Heart right ventricle (tissue), 12 donors: ENCODE results near the gene GPANK1. TPM values are rescaled to one million over a fixed set of nuclear protein-coding genes. Genes with fewer than 3 reads are reported as not detected.

Source experiments
- microRNA-seq, 2 donors: library from miRNA; unstranded; fragments of <30 nt; microRNA quantifications; one replicate each; pipeline ENCODE4 v1.2.0, GENCODE V29; 2021
- polyA plus RNA-seq, 2 donors: library from polyadenylated mRNA; stranded (reverse); fragments of 200-250 nt; gene quantifications; one replicate each; pipeline ENCODE4 v1.2.3, GENCODE V29; 2013
- total RNA-seq, 10 donors: library from RNA; stranded (reverse); fragmentation: NEBNext Ultra II Directional in 3 of 10; extraction: Animal tissue kit (Norgen Biotek cat#: 25700) in 3 of 10; gene quantifications; one replicate each; pipeline versions ENCODE4 v1.2.1 to v1.2.4, GENCODE V29; 2021 to 2023
- donor health status: ischemic (EF 13 %, LVEDD 7.1; RV severe dilation, severe dysfunction).
- donor health status: healthy with polysubstance abuse.
- donor health status: DM: no; HTN: yes; CAD: no.
- donor health status: DM: no; HTN: no; CAD: no.
- donor health status: ischemic (EF 25% LVEDD 6.9; RV normal size, moderate dysfunction).
- donor health status: ischemic (EF 25% LVEDD 5.7; RV mildly dilated, moderate dysfunction).
- donor health status: healthy.
- donor health status: nonischemic (EF 11% LVEDD 7.7; RV severe dilation, severe dysfunction).
- donor health status: DM: yes; HTN: yes; CAD: no.
- donor health status: PGD.
- donor health status: ischemic (EF 29% LVEDD 5.4; RV normal size, mild dysfunction).
- donor health status: nonischemic (EF 23%, LVEDD 6.1; RV moderate dilation, normal function).

The GPANK1 gene
- total and polyA plus RNA-seq, 12 donors = 14.5 to 23.8 (median 18.2) TPM

Small RNA genes within 50 kb of the gene (microRNA-seq; reads per million reads assigned to microRNA genes)
- gene MIR4646 = 0 to 0.51 reads per million in 2 donors
- 0 to 0.51 reads per million in 2 donors for gene MIR6832

Other genes with a start within 250 kb of the GPANK1 start
Only the 30 nearest of the 37 such genes appear.
- not detected for gene MCCD1, start 136.0 kb downstream of the GPANK1 start, total RNA-seq
- gene MCCD1, start 136.0 kb downstream of the GPANK1 start, polyA plus RNA-seq = not detected
- gene DDX39B, start 123.0 kb downstream of the GPANK1 start, total RNA-seq = 100 to 1,000 TPM; 154 to 193 (median 172) TPM
- gene DDX39B, start 123.0 kb downstream of the GPANK1 start, polyA plus RNA-seq = 100 to 1,000 TPM; 160 to 422 TPM
- 1 to 10 TPM in 9 of 10 donors, under 1 TPM in 1; 0.97 to 2.2 (median 2.0) TPM for gene ATP6V1G2, start 118.4 kb downstream of the GPANK1 start, total RNA-seq
- 1 to 10 TPM in 1 of 2 donors, under 1 TPM in 1; 0.88 to 2.5 TPM for gene ATP6V1G2, start 118.4 kb downstream of the GPANK1 start, polyA plus RNA-seq
- 10 to 100 TPM in 9 of 10 donors, 1 to 10 TPM in 1; 9.7 to 15.8 (median 11.7) TPM for gene NFKBIL1, start 117.4 kb downstream of the GPANK1 start, total RNA-seq
- 10 to 100 TPM; 18.5 to 22.2 TPM for gene NFKBIL1, start 117.4 kb downstream of the GPANK1 start, polyA plus RNA-seq
- gene LTA, start 92.7 kb downstream of the GPANK1 start, total RNA-seq = under 1 TPM in 2 of 10 donors, not detected in 8; 0.15 to 0.86 TPM
- gene LTA, start 92.7 kb downstream of the GPANK1 start, polyA plus RNA-seq = under 1 TPM; 0.06 to 0.44 TPM
- 1 to 10 TPM in 2 of 10 donors, under 1 TPM in 7, not detected in 1; 0.33 to 3.0 (median 0.61) TPM for gene TNF, start 89.4 kb downstream of the GPANK1 start, total RNA-seq
- under 1 TPM; 0.16 to 0.51 TPM for gene TNF, start 89.4 kb downstream of the GPANK1 start, polyA plus RNA-seq
- gene LTB, start 82.6 kb downstream of the GPANK1 start, total RNA-seq = 1 to 10 TPM in 3 of 10 donors, under 1 TPM in 6, not detected in 1; 0.26 to 10.0 (median 0.67) TPM
- under 1 TPM; 0.51 to 0.65 TPM for gene LTB, start 82.6 kb downstream of the GPANK1 start, polyA plus RNA-seq
- 10 to 100 TPM in 1 of 10 donors, 1 to 10 TPM in 9; 2.6 to 35.6 (median 3.9) TPM for gene LST1, start 78.7 kb downstream of the GPANK1 start, total RNA-seq
- 1 to 10 TPM; 6.5 to 8.7 TPM for gene LST1, start 78.7 kb downstream of the GPANK1 start, polyA plus RNA-seq
- 1 to 10 TPM in 1 of 10 donors, under 1 TPM in 2, not detected in 7; 0.31 to 1.0 (median 0.33) TPM for gene NCR3, start 72.0 kb downstream of the GPANK1 start, total RNA-seq
- gene NCR3, start 72.0 kb downstream of the GPANK1 start, polyA plus RNA-seq = not detected
- gene AIF1, start 49.8 kb downstream of the GPANK1 start, total RNA-seq = 10 to 100 TPM in 3 of 10 donors, 1 to 10 TPM in 7; 2.8 to 62.1 (median 6.2) TPM
- 10 to 100 TPM; 18.2 to 20.2 TPM for gene AIF1, start 49.8 kb downstream of the GPANK1 start, polyA plus RNA-seq
- 100 to 1,000 TPM in 4 of 10 donors, 10 to 100 TPM in 6; 83.9 to 105 (median 98.9) TPM for gene PRRC2A, start 44.3 kb downstream of the GPANK1 start, total RNA-seq
- gene PRRC2A, start 44.3 kb downstream of the GPANK1 start, polyA plus RNA-seq = 100 to 1,000 TPM in 1 of 2 donors, 10 to 100 TPM in 1; 93.4 to 179 TPM
- 100 to 1,000 TPM; 262 to 347 (median 300) TPM for gene BAG6, start 12.3 kb downstream of the GPANK1 start, total RNA-seq
- gene BAG6, start 12.3 kb downstream of the GPANK1 start, polyA plus RNA-seq = 100 to 1,000 TPM; 311 to 522 TPM
- gene APOM, start 9.1 kb downstream of the GPANK1 start, total RNA-seq = 1 to 10 TPM; 1.8 to 3.9 (median 2.5) TPM
- 1 to 10 TPM; 3.2 to 7.4 TPM for gene APOM, start 9.1 kb downstream of the GPANK1 start, polyA plus RNA-seq
- gene C6orf47, start 4.2 kb downstream of the GPANK1 start, total RNA-seq = 10 to 100 TPM; 15.9 to 23.3 (median 18.0) TPM
- gene C6orf47, start 4.2 kb downstream of the GPANK1 start, polyA plus RNA-seq = 10 to 100 TPM; 18.5 to 22.2 TPM
- 100 to 1,000 TPM; 101 to 153 (median 115) TPM for gene CSNK2B, start 1.1 kb upstream of the GPANK1 start, total RNA-seq
- gene CSNK2B, start 1.1 kb upstream of the GPANK1 start, polyA plus RNA-seq = 100 to 1,000 TPM; 109 to 199 TPM
- gene LY6G5B, start 5.0 kb upstream of the GPANK1 start, total RNA-seq = 1 to 10 TPM; 2.4 to 6.7 (median 3.8) TPM
- gene LY6G5B, start 5.0 kb upstream of the GPANK1 start, polyA plus RNA-seq = 1 to 10 TPM; 3.6 to 7.3 TPM
- gene LY6G5C, start 16.1 kb upstream of the GPANK1 start, total RNA-seq = 1 to 10 TPM; 1.2 to 3.5 (median 1.9) TPM
- 1 to 10 TPM; 2.0 to 2.6 TPM for gene LY6G5C, start 16.1 kb upstream of the GPANK1 start, polyA plus RNA-seq
- gene ABHD16A, start 38.3 kb upstream of the GPANK1 start, total RNA-seq = 10 to 100 TPM; 24.3 to 40.3 (median 28.7) TPM
- 10 to 100 TPM; 28.0 to 45.2 TPM for gene ABHD16A, start 38.3 kb upstream of the GPANK1 start, polyA plus RNA-seq
- gene LY6G6F, start 41.9 kb upstream of the GPANK1 start, total RNA-seq = not detected
- not detected for gene LY6G6F, start 41.9 kb upstream of the GPANK1 start, polyA plus RNA-seq
- gene LY6G6D, start 50.4 kb upstream of the GPANK1 start, total RNA-seq = not detected
- gene LY6G6D, start 50.4 kb upstream of the GPANK1 start, polyA plus RNA-seq = not detected
- not detected for gene LY6G6C, start 56.7 kb upstream of the GPANK1 start, total RNA-seq
- gene LY6G6C, start 56.7 kb upstream of the GPANK1 start, polyA plus RNA-seq = not detected
- gene MPIG6B, start 58.4 kb upstream of the GPANK1 start, total RNA-seq = under 1 TPM in 7 of 10 donors, not detected in 3; 0.11 to 0.97 (median 0.27) TPM
- under 1 TPM; 0.13 to 0.37 TPM for gene MPIG6B, start 58.4 kb upstream of the GPANK1 start, polyA plus RNA-seq
- 10 to 100 TPM; 35.2 to 61.6 (median 51.5) TPM for gene DDAH2, start 64.3 kb upstream of the GPANK1 start, total RNA-seq
- 100 to 1,000 TPM in 1 of 2 donors, 10 to 100 TPM in 1; 96.4 to 117 TPM for gene DDAH2, start 64.3 kb upstream of the GPANK1 start, polyA plus RNA-seq
- gene CLIC1, start 71.5 kb upstream of the GPANK1 start, total RNA-seq = 100 to 1,000 TPM in 2 of 10 donors, 10 to 100 TPM in 8; 64.5 to 219 (median 87.9) TPM
- 100 to 1,000 TPM in 1 of 2 donors, 10 to 100 TPM in 1; 51.1 to 400 TPM for gene CLIC1, start 71.5 kb upstream of the GPANK1 start, polyA plus RNA-seq
- gene MSH5, start 75.0 kb upstream of the GPANK1 start, total RNA-seq = 1 to 10 TPM in 8 of 10 donors, under 1 TPM in 2; 0.89 to 4.3 (median 2.6) TPM
- 1 to 10 TPM in 1 of 2 donors, under 1 TPM in 1; 0.97 to 6.1 TPM for gene MSH5, start 75.0 kb upstream of the GPANK1 start, polyA plus RNA-seq
- 1 to 10 TPM in 1 of 10 donors, under 1 TPM in 6, not detected in 3; 0.52 to 1.2 (median 0.72) TPM for gene SAPCD1, start 97.7 kb upstream of the GPANK1 start, total RNA-seq
- gene SAPCD1, start 97.7 kb upstream of the GPANK1 start, polyA plus RNA-seq = 1 to 10 TPM in 1 of 2 donors, under 1 TPM in 1; 0.36 to 1.9 TPM
- gene VWA7, start 112.3 kb upstream of the GPANK1 start, total RNA-seq = 10 to 100 TPM in 9 of 10 donors, 1 to 10 TPM in 1; 10.0 to 28.3 (median 20.8) TPM
- gene VWA7, start 112.3 kb upstream of the GPANK1 start, polyA plus RNA-seq = 1 to 10 TPM; 2.2 to 6.6 TPM
- 10 to 100 TPM; 22.4 to 43.4 (median 29.5) TPM for gene VARS1, start 130.8 kb upstream of the GPANK1 start, total RNA-seq
- gene VARS1, start 130.8 kb upstream of the GPANK1 start, polyA plus RNA-seq = 10 to 100 TPM; 26.5 to 44.0 TPM
- 10 to 100 TPM; 18.9 to 27.6 (median 23.0) TPM for gene LSM2, start 142.0 kb upstream of the GPANK1 start, total RNA-seq
- gene LSM2, start 142.0 kb upstream of the GPANK1 start, polyA plus RNA-seq = 10 to 100 TPM; 17.5 to 52.0 TPM
- gene HSPA1L, start 150.3 kb upstream of the GPANK1 start, total RNA-seq = 1 to 10 TPM; 1.1 to 2.9 (median 1.9) TPM
- 1 to 10 TPM in 1 of 2 donors, under 1 TPM in 1; 0.80 to 1.4 TPM for gene HSPA1L, start 150.3 kb upstream of the GPANK1 start, polyA plus RNA-seq